Liver (tissue), 9 donors: Measurements from ENCODE around the gene RAX2. TPM values are rescaled to one million over a fixed set of nuclear protein-coding genes. Genes with fewer than 3 reads are reported as not detected.

Experiments
- DNase-seq: peaks from one replicate; pipeline ENCODE4 v3.0.0-alpha.2; 2017; ENCODE audit warnings: low spot score
- H3K27ac ChIP-seq, 2 donors: one replicate each; pipeline ENCODE4 v1.7.0; 2013; ENCODE audit warnings: inconsistent platforms in 2 of 2, low read length in 2 of 2, control low read depth in 1 of 2, low read depth in 1 of 2, mild to moderate bottlenecking in 1 of 2
- H3K27me3 ChIP-seq, 4 donors: one replicate each; pipeline versions ENCODE4 v1.6.1 to v1.7.0; 2013; ENCODE audit warnings: low read length in 3 of 4, inconsistent platforms in 1 of 4, mild to moderate bottlenecking in 1 of 4, moderate library complexity in 1 of 4; ENCODE audit not compliant: control insufficient read depth in 4 of 4, insufficient read depth in 4 of 4
- H3K36me3 ChIP-seq, 4 donors: one replicate each; pipeline versions ENCODE4 v1.6.1 to v1.7.0; 2013; ENCODE audit warnings: low read length in 3 of 4, mild to moderate bottlenecking in 3 of 4, low read depth in 1 of 4, moderate library complexity in 1 of 4; ENCODE audit not compliant: control insufficient read depth in 4 of 4, insufficient read depth in 3 of 4
- H3K4me1 ChIP-seq, 4 donors: one replicate each; pipeline versions ENCODE4 v1.6.1 to v1.7.0; 2013; ENCODE audit warnings: low read length in 3 of 4, mild to moderate bottlenecking in 3 of 4, moderate library complexity in 1 of 4; ENCODE audit not compliant: control insufficient read depth in 4 of 4, insufficient read depth in 4 of 4
- H3K4me3 ChIP-seq, 3 donors: one replicate each; pipeline versions ENCODE4 v1.6.1 to v1.7.0; 2013; ENCODE audit warnings: low read length in 3 of 3, control low read depth in 1 of 3, low read depth in 1 of 3, mild to moderate bottlenecking in 1 of 3
- H3K9ac ChIP-seq, 2 donors: one replicate each; pipeline ENCODE4 v1.7.0; 2013; ENCODE audit warnings: low read length in 2 of 2, mild to moderate bottlenecking in 2 of 2, moderate library complexity in 2 of 2, control low read depth in 1 of 2, low read depth in 1 of 2
- H3K9me3 ChIP-seq, 4 donors: one replicate each; pipeline versions ENCODE4 v1.6.1 to v1.7.0; 2013; ENCODE audit warnings: low read length in 3 of 4; ENCODE audit not compliant: control insufficient read depth in 4 of 4
- EGR1 ChIP-seq, 2 donors: IDR thresholded peaks; 2 replicates each; pipeline ENCODE4 v1.6.1; 2016 to 2018; ENCODE audit warnings: antibody characterized with exemption in 2 of 2, low read depth in 2 of 2
- FOXA1 ChIP-seq: IDR thresholded peaks from 2 replicates; pipeline ENCODE4 v1.6.1; 2016; ENCODE audit warnings: antibody characterized with exemption
- HNF4A ChIP-seq, 2 donors: conservative IDR thresholded peaks; 2 replicates each; pipeline ENCODE4 v1.6.1; 2016; ENCODE audit warnings: antibody characterized with exemption in 2 of 2, mild to moderate bottlenecking in 2 of 2
- HNF4G ChIP-seq: IDR thresholded peaks from 2 replicates; pipeline ENCODE4 v1.6.1; 2016; ENCODE audit warnings: antibody characterized with exemption
- JUND ChIP-seq, 2 donors: IDR thresholded peaks; 2 replicates each; pipeline ENCODE4 v1.6.1; 2016; ENCODE audit warnings: antibody characterized with exemption in 2 of 2
- MAX ChIP-seq: IDR thresholded peaks from 2 replicates; pipeline ENCODE4 v1.6.1; 2016; ENCODE audit warnings: antibody characterized with exemption
- RAD21 ChIP-seq, 2 donors: IDR thresholded peaks; 2 replicates each; pipeline ENCODE4 v1.6.1; 2016; ENCODE audit warnings: antibody characterized with exemption in 2 of 2, mild to moderate bottlenecking in 2 of 2
- RXRA ChIP-seq, 2 donors: IDR thresholded peaks; 2 replicates each; pipeline ENCODE4 v1.6.1; 2017 to 2018; ENCODE audit warnings: antibody characterized with exemption in 2 of 2, mild to moderate bottlenecking in 1 of 2
- WGBS: extraction: QIAGEN DNeasy Blood & Tissue Kit; methylation state at CpG from one replicate; pipeline ENCODE4 v1.1.7; 2013; 5-methylcytosine and 5-hydroxymethylcytosine counted together
- polyA plus RNA-seq, 2 donors: library from polyadenylated mRNA; stranded (reverse) in 1 of 2; unstranded in 1 of 2; fragments of 200-250 nt in 1 of 2; fragments of >200 nt in 1 of 2; fragmentation: Nextera tagmentation in 1 of 2; extraction: Ambion mirVana in 1 of 2; gene quantifications; one replicate each; pipeline versions ENCODE4 v1.2.1 to v1.2.3, GENCODE V29; 2013 to 2015
- total RNA-seq, 2 donors: library from RNA; depleted of rRNA; stranded (reverse); fragments of >200 nt; gene quantifications; one replicate each; pipeline ENCODE4 v1.2.3, GENCODE V29; 2014
- TF ChIP-seq, protein P1 (sequence below): IDR thresholded peaks from 2 replicates; pipeline ENCODE4 v1.6.1; 2016; ENCODE audit warnings: antibody characterized with exemption
- TF ChIP-seq, protein P2 (sequence below): fragments of 150-350 bp; IDR thresholded peaks from 2 replicates; pipeline ENCODE4 v1.5.1; 2017; ENCODE audit warnings: improper control_type of control experiment, low read depth, low read length; ENCODE audit not compliant: missing input control
- donor health status: healthy.
- donor health status: healthy.
- donor health status: healthy.
- donor health status: healthy.
- donor health status: healthy.

RAX2 gene
- total and polyA plus RNA-seq, 4 donors, result not detected

DNA sequence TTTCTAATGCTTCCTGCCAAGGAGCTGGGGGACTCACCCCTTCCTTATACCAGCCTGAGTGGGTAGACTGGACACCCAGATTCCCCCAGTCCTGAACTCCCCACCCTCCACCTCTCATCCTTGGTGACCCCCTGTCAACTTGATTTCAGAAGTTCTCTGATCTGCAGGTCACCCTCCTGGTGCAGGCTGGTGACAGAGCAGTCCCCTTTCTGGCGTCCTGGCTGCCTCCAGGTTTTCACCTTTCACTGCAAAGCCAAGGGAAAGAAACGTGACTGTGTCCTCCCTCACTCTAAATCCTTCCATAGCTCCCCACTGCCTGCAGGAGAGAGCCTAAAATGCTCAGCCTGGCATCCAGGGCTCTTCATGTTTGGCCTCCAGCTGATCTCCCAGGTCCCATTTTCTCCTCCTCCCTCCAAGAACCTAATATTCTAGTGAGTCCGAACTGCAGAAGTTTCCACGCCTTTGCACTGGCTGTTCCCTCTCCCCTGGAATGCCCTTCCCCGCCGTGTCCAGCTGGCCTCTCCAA is 18.2 kb upstream of the RAX2 start (continued):
- TF ChIP-seq, protein P1, sequence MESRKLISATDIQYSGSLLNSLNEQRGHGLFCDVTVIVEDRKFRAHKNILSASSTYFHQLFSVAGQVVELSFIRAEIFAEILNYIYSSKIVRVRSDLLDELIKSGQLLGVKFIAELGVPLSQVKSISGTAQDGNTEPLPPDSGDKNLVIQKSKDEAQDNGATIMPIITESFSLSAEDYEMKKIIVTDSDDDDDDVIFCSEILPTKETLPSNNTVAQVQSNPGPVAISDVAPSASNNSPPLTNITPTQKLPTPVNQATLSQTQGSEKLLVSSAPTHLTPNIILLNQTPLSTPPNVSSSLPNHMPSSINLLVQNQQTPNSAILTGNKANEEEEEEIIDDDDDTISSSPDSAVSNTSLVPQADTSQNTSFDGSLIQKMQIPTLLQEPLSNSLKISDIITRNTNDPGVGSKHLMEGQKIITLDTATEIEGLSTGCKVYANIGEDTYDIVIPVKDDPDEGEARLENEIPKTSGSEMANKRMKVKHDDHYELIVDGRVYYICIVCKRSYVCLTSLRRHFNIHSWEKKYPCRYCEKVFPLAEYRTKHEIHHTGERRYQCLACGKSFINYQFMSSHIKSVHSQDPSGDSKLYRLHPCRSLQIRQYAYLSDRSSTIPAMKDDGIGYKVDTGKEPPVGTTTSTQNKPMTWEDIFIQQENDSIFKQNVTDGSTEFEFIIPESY, result no peak
- TF ChIP-seq FOXA1 (no peak), RAD21 (IDR thresholded peaks at IDR 0.05) (no peak)

GRCh38 chr19:3788996-3789778 is 17.2 kb upstream of the RAX2 start:
- peaks cover 0 to 1% (median 0%) of the 10 kb centered on the region in 4 donors for H3K36me3 ChIP-seq
- peaks cover 0 to 7% (median 1%) of the 10 kb centered on the region in 4 donors for H3K4me1 ChIP-seq
- WGBS, result 53% methylated on average over 16 of the region's 16 CpGs
- H3K27ac ChIP-seq, result no peak overlapping the region
- TF ChIP-seq, protein P1, result no peak
- TF ChIP-seq RXRA (IDR thresholded peaks at IDR 0.05), result no peak
- TF ChIP-seq EGR1 (IDR thresholded peaks at IDR 0.05; ENCODE audit: low read depth in 2 of 2), result no peak
- no peak for TF ChIP-seq MAX
- TF ChIP-seq, protein P2, sequence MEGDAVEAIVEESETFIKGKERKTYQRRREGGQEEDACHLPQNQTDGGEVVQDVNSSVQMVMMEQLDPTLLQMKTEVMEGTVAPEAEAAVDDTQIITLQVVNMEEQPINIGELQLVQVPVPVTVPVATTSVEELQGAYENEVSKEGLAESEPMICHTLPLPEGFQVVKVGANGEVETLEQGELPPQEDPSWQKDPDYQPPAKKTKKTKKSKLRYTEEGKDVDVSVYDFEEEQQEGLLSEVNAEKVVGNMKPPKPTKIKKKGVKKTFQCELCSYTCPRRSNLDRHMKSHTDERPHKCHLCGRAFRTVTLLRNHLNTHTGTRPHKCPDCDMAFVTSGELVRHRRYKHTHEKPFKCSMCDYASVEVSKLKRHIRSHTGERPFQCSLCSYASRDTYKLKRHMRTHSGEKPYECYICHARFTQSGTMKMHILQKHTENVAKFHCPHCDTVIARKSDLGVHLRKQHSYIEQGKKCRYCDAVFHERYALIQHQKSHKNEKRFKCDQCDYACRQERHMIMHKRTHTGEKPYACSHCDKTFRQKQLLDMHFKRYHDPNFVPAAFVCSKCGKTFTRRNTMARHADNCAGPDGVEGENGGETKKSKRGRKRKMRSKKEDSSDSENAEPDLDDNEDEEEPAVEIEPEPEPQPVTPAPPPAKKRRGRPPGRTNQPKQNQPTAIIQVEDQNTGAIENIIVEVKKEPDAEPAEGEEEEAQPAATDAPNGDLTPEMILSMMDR, result no peak
- no peak for TF ChIP-seq RAD21 (IDR thresholded peaks at IDR 0.05)
- TF ChIP-seq HNF4A (conservative IDR thresholded peaks at IDR 0.05), result no peak
- no peak for TF ChIP-seq JUND (IDR thresholded peaks at IDR 0.05)
- no peak for TF ChIP-seq FOXA1
- no peak for TF ChIP-seq HNF4G
- peaks cover 0 to 11% (median 0%) of the 10 kb centered on the region in 4 donors for H3K27me3 ChIP-seq
- peaks cover 0 to 2% (median 0%) of the 10 kb centered on the region in 4 donors for H3K9me3 ChIP-seq
- DNase-seq, result no peak
- H3K9ac ChIP-seq, result no peak overlapping the region
- no peak overlapping the region for H3K4me3 ChIP-seq
